HG03135 (cell line): ENCODE data around the gene SRSF7.
"Not testable (repeated sequence)": the region's sequence is repeated elsewhere in the genome, so short reads cannot be mapped to it uniquely, and the experiment has no call there.

Experiments
- ATAC-seq: cut with Tn5 transposase; IDR thresholded peaks from one replicate; pipeline ENCODE4 v1.9.1; 2021; ENCODE audit warnings: mild to moderate bottlenecking, moderate library complexity; ENCODE audit not compliant: unreplicated experiment

Gene SRSF7

GRCh38 chr2:38754506-38754905 lies 3.3 kb upstream of the SRSF7 start:
- no peak for ATAC-seq

GRCh38 chr2:38754049-38754448 lies 2.9 kb upstream of the SRSF7 start:
- no peak for ATAC-seq

GRCh38 chr2:38751596-38752410 lies 642 bp upstream of the SRSF7 start:
- ATAC-seq: peak; percentile 4

GRCh38 chr2:38750011-38750890 lies 910 bp downstream of the SRSF7 start:
- ATAC-seq: peak; percentile 36

- ATAC-seq: no peak
Observed at GRCh38 chr2:38748943-38749804, 2.0 kb downstream of the SRSF7 start.

- ATAC-seq: no peak
Observed at GRCh38 chr2:38748391-38748790, 2.8 kb downstream of the SRSF7 start.

- no peak for ATAC-seq
Observed at GRCh38 chr2:38747819-38748218, 3.3 kb downstream of the SRSF7 start.

- ATAC-seq: no peak
Observed at GRCh38 chr2:38747007-38747424, 4.1 kb downstream of the SRSF7 start.

GRCh38 chr2:38745267-38745666 lies 5.9 kb downstream of the SRSF7 start:
- no peak for ATAC-seq

- ATAC-seq: no peak
Observed at GRCh38 chr2:38744399-38744780, 6.8 kb downstream of the SRSF7 start.

GRCh38 chr2:38743672-38744398 lies 7.3 kb downstream of the SRSF7 start:
- ATAC-seq: no peak

- no peak for ATAC-seq
Observed at GRCh38 chr2:38742797-38743559, 8.2 kb downstream of the SRSF7 start.

- ATAC-seq: no peak
Observed at GRCh38 chr2:38740851-38741731, 10.1 kb downstream of the SRSF7 start.

GRCh38 chr2:38739524-38739923 lies 11.6 kb downstream of the SRSF7 start:
- no peak for ATAC-seq

- ATAC-seq: no peak
Observed at GRCh38 chr2:38737925-38738324, 13.2 kb downstream of the SRSF7 start.

GRCh38 chr2:38737000-38737698 lies 14.0 kb downstream of the SRSF7 start:
- ATAC-seq: not testable (repeated sequence)

- ATAC-seq: no peak
Observed at GRCh38 chr2:38735999-38736320, 15.2 kb downstream of the SRSF7 start.
